Activated CD4-positive, alpha-beta memory T cell treated with anti-CD3 and anti-CD28 coated beads for 36 hours (primary cell): ENCODE results near the gene PANX1. TPM values are rescaled to one million over a fixed set of nuclear protein-coding genes. Genes with fewer than 3 reads are reported as not detected.
A peak's percentile ranks its signal among the peaks of the same experiment; 100 is the strongest.
"Not testable (repeated sequence)": the region's sequence is repeated elsewhere in the genome, so short reads cannot be mapped to it uniquely, and the experiment has no call there.

ENCODE experiments used
- CTCF ChIA-PET: fragments of 350-600 bp; sonication (Branson Sonifier 250); formaldehyde crosslinking; loops from one replicate; lab custom pipeline; 2021; ENCODE audit warnings: antibody characterized with exemption, inconsistent platforms; lab: Charles Lee
- POLR2A ChIA-PET: fragments of 350-600 bp; sonication (Branson Sonifier 250); formaldehyde crosslinking; loops from one replicate; lab custom pipeline; 2021; ENCODE audit warnings: antibody characterized with exemption; lab: Charles Lee
- DNase-seq: peaks from one replicate; pipeline ENCODE4 v3.0.0-alpha.2; 2020
- H3K27ac Mint-ChIP-seq: one replicate; pipeline ENCODE4 v1.8.0; 2021; ENCODE audit warnings: mixed read lengths
- H3K27me3 Mint-ChIP-seq: one replicate; pipeline ENCODE4 v1.8.0; 2021; ENCODE audit warnings: mixed read lengths
- H3K36me3 Mint-ChIP-seq: one replicate; pipeline ENCODE4 v1.8.0; 2021; ENCODE audit warnings: mixed read lengths
- H3K4me1 Mint-ChIP-seq: one replicate; pipeline ENCODE4 v1.8.0; 2021; ENCODE audit warnings: low read depth, mixed read lengths
- H3K4me3 Mint-ChIP-seq: one replicate; pipeline ENCODE4 v1.8.0; 2021; ENCODE audit warnings: mild to moderate bottlenecking, mixed read lengths
- H3K9me3 Mint-ChIP-seq: one replicate; pipeline ENCODE4 v1.8.0; 2021; ENCODE audit warnings: mixed read lengths
- intact Hi-C: fragments of 100-400 bp; cut with micrococcal nuclease; formaldehyde crosslinking; loops from one replicate; pipeline ENCODE4 v1.15.1; 2023
- total RNA-seq, 2 experiments: library from RNA; stranded (reverse); gene quantifications; one replicate each; pipeline ENCODE4 v1.2.3, GENCODE V29; 2021

PANX1 gene
- total RNA-seq, 2 experiments from 2014 or later: 11.4 to 11.7 TPM

DNA sequence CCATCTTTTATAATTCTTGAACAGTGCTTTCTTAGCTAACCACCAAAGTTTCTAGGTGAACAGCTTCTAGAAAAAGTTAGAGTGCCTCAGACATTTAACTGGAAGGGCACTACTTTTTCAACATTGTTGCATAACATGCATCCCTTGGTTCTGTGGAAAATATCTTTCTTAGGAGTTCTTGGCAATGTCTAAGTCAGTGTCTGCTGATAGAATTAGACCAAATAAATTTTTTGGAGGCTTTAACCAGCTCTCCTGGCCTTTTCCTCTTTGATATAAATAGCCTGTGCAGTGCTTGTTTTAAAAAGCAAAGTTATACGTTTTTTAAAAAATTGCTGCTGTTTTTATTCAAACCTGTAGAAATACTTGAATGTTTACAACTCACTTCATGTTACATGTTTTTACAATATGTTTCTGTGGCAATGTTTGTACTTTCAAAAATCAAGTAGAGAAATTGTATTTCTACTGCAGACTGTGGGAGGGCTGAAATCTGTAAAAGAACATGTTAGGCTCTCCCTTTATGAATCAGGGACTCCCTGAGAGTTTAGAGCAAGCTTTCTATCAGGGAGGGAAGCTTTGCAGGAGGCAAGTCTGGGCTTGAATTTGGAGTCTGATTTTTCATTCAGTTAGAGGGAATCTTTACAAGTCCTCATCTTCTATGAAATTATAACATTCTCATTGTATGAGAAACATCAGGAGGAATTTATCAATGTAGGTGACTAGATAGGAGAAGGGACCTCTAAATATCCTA, 16.3 kb upstream of the PANX1 start:
- no peaks in the 10 kb centered on the region for H3K9me3 Mint-ChIP-seq
- H3K4me3 Mint-ChIP-seq: no peak overlapping the region
- no peaks in the 10 kb centered on the region for H3K36me3 Mint-ChIP-seq
- ChIA-PET CTCF (interaction anchor here (1.7 kb wide), 1 partner anchor 59 kb away, joined by 4 read pairs; no protein-coding TSS in a partner anchor), POLR2A (no interaction called here)
- H3K27me3 Mint-ChIP-seq: peaks cover 13% of the 10 kb centered on the region
- DNase-seq: no peak
- intact Hi-C loops: no loop called here
- H3K27ac Mint-ChIP-seq: no peak overlapping the region
- H3K4me1 Mint-ChIP-seq: no peaks in the 10 kb centered on the region

DNA sequence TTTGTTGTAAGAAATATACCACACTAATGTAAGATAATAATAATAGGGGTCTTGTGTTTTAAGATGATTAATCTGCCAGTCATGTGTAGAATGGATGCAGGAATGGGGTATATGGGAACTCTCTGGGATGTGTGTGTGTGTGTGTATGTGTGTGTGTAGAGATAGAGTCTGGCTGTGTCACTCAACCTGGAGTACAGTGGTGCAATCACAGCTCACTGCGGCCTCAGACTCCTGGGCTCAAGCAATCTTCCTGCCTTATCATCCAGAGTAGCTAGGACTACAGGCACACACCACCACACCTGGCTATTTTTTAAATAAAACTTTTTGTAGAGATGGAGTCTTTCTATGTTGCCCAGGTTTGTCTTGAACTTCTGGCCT, 11.5 kb upstream of the PANX1 start:
- Mint-ChIP-seq H3K4me3 (no peak overlapping the region), H3K9me3 (no peaks in the 10 kb centered on the region), H3K4me1 (no peaks in the 10 kb centered on the region), H3K27ac (no peak overlapping the region), H3K27me3 (peaks cover 10% of the 10 kb centered on the region), H3K36me3 (no peaks in the 10 kb centered on the region)
- CTCF ChIA-PET: no interaction called here
- POLR2A ChIA-PET: no interaction called here
- intact Hi-C loops: no loop called here
- no peak for DNase-seq

DNA sequence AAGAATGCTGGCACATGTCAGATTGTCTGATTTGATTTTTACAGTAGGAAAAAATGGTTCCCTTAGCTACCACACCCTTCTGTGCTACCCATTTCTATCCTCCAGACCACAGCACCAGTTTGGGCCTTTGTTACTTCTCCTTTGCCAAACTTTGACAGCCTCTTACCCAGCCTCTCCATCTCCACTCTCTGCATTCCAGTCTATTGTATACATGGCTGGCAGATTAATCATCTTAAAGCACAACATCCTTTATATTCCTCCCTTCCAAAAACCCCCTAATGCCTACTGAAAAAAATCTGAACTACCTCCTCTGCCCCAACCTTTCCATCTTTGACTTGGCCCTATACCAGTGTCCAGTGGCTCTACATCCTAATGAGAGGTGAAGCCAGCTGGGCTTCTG, 10.8 kb upstream of the PANX1 start:
- POLR2A ChIA-PET: no interaction called here
- intact Hi-C loops: no loop called here
- no peak overlapping the region for H3K4me3 Mint-ChIP-seq

GRCh38 chr11:94119676-94120075, 9.0 kb upstream of the PANX1 start:
- H3K27me3 Mint-ChIP-seq, H3K36me3 Mint-ChIP-seq, POLR2A ChIA-PET, H3K4me3 Mint-ChIP-seq, DNase-seq, H3K27ac Mint-ChIP-seq, intact Hi-C loops, CTCF ChIA-PET, H3K4me1 Mint-ChIP-seq, H3K9me3 Mint-ChIP-seq: not testable (repeated sequence)

More for the DNA sequence above, 10.8 kb upstream of the PANX1 start:
- H3K9me3 Mint-ChIP-seq: no peaks in the 10 kb centered on the region
- H3K27me3 Mint-ChIP-seq: peaks cover 10% of the 10 kb centered on the region
- H3K27ac Mint-ChIP-seq: no peak overlapping the region
- no peak for DNase-seq
- no peaks in the 10 kb centered on the region for H3K36me3 Mint-ChIP-seq
- CTCF ChIA-PET: no interaction called here
- H3K4me1 Mint-ChIP-seq: no peaks in the 10 kb centered on the region

GRCh38 chr11:94120516-94120915, 8.1 kb upstream of the PANX1 start:
- intact Hi-C loops, H3K4me3 Mint-ChIP-seq, H3K27me3 Mint-ChIP-seq, H3K9me3 Mint-ChIP-seq, DNase-seq, H3K36me3 Mint-ChIP-seq, CTCF ChIA-PET, POLR2A ChIA-PET, H3K4me1 Mint-ChIP-seq, H3K27ac Mint-ChIP-seq: not testable (repeated sequence)

DNA sequence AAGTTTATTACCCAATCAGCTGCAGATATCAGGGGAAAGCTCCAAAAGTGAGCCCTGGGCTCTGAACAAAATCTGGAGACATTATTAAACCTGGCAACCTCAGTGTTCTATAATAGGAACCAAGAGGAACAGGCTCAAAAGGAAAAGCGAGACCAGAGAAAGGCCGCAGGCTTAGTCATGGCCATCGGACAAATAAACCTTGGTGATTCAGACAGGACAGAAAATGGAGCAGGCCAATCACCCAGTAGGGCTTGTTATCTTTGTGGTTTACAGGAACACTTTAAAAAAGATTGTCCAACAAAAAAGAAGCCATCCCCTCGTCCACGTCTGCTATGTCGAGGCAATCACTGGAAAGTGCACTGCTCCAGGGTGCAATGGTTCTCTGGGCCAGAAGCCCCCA, 7.7 kb upstream of the PANX1 start:
- POLR2A ChIA-PET: no interaction called here
- Mint-ChIP-seq H3K36me3 (no peaks in the 10 kb centered on the region), H3K27ac (no peak overlapping the region), H3K4me3 (no peak overlapping the region), H3K27me3 (peaks cover 4% of the 10 kb centered on the region), H3K9me3 (peaks cover 5% of the 10 kb centered on the region), H3K4me1 (no peaks in the 10 kb centered on the region)
- CTCF ChIA-PET: no interaction called here
- intact Hi-C loops: no loop called here
- DNase-seq: no peak

- POLR2A ChIA-PET: no interaction called here
Measured at GRCh38 chr11:94125407-94126115, 3.1 kb upstream of the PANX1 start.

DNA sequence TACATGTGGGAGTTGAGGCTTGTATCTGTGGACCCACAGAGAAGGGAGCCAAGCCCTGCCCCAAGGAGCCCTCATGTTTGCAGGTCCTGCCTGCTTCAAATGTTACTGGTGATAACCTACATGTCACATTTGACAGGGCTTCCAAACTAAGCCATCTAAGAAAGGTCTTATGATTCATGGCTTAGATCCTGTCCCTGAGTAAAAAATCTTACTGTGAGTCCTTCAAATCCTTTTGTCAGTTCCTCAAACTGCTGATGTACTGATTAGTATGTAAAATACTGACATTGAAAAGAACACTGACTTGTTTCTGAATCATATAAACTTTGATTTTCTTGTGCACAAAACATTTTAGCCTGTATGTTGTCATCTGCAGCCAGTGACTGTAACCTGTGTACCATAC, 1.0 kb upstream of the PANX1 start:
- no peak overlapping the region for H3K4me3 Mint-ChIP-seq
- H3K27ac Mint-ChIP-seq: peak overlapping the region; percentile 90
- H3K9me3 Mint-ChIP-seq: peaks cover 5% of the 10 kb centered on the region

More at GRCh38 chr11:94125407-94126115, 3.1 kb upstream of the PANX1 start:
- intact Hi-C loops: loop anchor here (5.0 kb wide), 1 partner anchor 57 kb away; no protein-coding TSS in a partner anchor
- Mint-ChIP-seq H3K4me3 (no peak overlapping the region), H3K27me3 (no peaks in the 10 kb centered on the region), H3K9me3 (peaks cover 5% of the 10 kb centered on the region), H3K4me1 (peaks cover 17% of the 10 kb centered on the region), H3K36me3 (no peaks in the 10 kb centered on the region), H3K27ac (no peak overlapping the region)
- peak; percentile 32 for DNase-seq
- CTCF ChIA-PET: interaction anchor here (0.5 to 0.8 kb wide), 2 partner anchors 10 to 369 kb away, joined by 3 read pairs; no protein-coding TSS in a partner anchor

GRCh38 chr11:94128291-94128745, 323 bp upstream of the PANX1 start:
- H3K36me3 Mint-ChIP-seq: no peaks in the 10 kb centered on the region
- ChIA-PET POLR2A (interaction anchor here (0.8 to 2.2 kb wide), 5 partner anchors 16 to 390 kb away, joined by 3 to 15 read pairs (median 3); partner anchors contain the start of genes C11orf54, MED17 and TAF1D), CTCF (interaction anchor here (1.4 to 1.5 kb wide), 2 partner anchors 56 to 207 kb away, joined by 4 to 5 read pairs; no protein-coding TSS in a partner anchor)
- H3K27ac Mint-ChIP-seq: peak overlapping the region; percentile 90
- no peaks in the 10 kb centered on the region for H3K27me3 Mint-ChIP-seq
- intact Hi-C loops: loop anchor here (1.0 to 5.0 kb wide), 6 partner anchors 18 to 1662 kb away; partner anchors contain the start of genes ANKRD49, C11orf54, CEP57 and MRE11
- peaks cover 23% of the 10 kb centered on the region for H3K4me1 Mint-ChIP-seq
- H3K9me3 Mint-ChIP-seq: peaks cover 5% of the 10 kb centered on the region
- no peak overlapping the region for H3K4me3 Mint-ChIP-seq
- no peak for DNase-seq

More for the DNA sequence above, 1.0 kb upstream of the PANX1 start:
- H3K4me1 Mint-ChIP-seq: peaks cover 17% of the 10 kb centered on the region
- CTCF ChIA-PET: interaction anchor here (1.4 to 1.5 kb wide), 2 partner anchors 57 to 206 kb away, joined by 4 to 5 read pairs; no protein-coding TSS in a partner anchor
- no peak for DNase-seq
- POLR2A ChIA-PET: interaction anchor here (2.2 kb wide), 1 partner anchor 386 kb away, joined by 15 read pairs; the partner anchor contains the start of genes C11orf54 and TAF1D
- no peaks in the 10 kb centered on the region for H3K36me3 Mint-ChIP-seq
- intact Hi-C loops: loop anchor here (1.0 to 5.0 kb wide), 6 partner anchors 19 to 1663 kb away; partner anchors contain the start of genes ANKRD49, C11orf54, CEP57 and MRE11
- no peaks in the 10 kb centered on the region for H3K27me3 Mint-ChIP-seq

GRCh38 chr11:94129512-94130297, 1.1 kb downstream of the PANX1 start:
- H3K27ac Mint-ChIP-seq: no peak overlapping the region
- ChIA-PET CTCF (interaction anchor here (0.5 to 1.2 kb wide), 2 partner anchors 54 to 254 kb away, joined by 3 to 4 read pairs; no protein-coding TSS in a partner anchor), POLR2A (interaction anchor here (1.3 to 2.2 kb wide), 3 partner anchors 15 to 388 kb away, joined by 3 to 15 read pairs (median 7); partner anchors contain the start of genes C11orf54 and TAF1D)
- peaks cover 5% of the 10 kb centered on the region for H3K9me3 Mint-ChIP-seq
- no peaks in the 10 kb centered on the region for H3K36me3 Mint-ChIP-seq
- no peaks in the 10 kb centered on the region for H3K27me3 Mint-ChIP-seq
- peaks cover 34% of the 10 kb centered on the region for H3K4me1 Mint-ChIP-seq
- no peak overlapping the region for H3K4me3 Mint-ChIP-seq
- DNase-seq: peak; percentile 57
- intact Hi-C loops: loop anchor here (1.0 to 10.0 kb wide), 8 partner anchors 17 to 1661 kb away; partner anchors contain the start of genes ANKRD49, CEP295, CEP57 and MRE11
